GM18526 (cell line): ENCODE results near the gene PPP6R2.

Experiments
- POLR2A ChIP-seq: IDR thresholded peaks from 3 replicates; pipeline ENCODE4 v1.6.1; 2011; ENCODE audit not compliant: insufficient read length; ENCODE audit errors: extremely low read depth

The PPP6R2 gene

DNA sequence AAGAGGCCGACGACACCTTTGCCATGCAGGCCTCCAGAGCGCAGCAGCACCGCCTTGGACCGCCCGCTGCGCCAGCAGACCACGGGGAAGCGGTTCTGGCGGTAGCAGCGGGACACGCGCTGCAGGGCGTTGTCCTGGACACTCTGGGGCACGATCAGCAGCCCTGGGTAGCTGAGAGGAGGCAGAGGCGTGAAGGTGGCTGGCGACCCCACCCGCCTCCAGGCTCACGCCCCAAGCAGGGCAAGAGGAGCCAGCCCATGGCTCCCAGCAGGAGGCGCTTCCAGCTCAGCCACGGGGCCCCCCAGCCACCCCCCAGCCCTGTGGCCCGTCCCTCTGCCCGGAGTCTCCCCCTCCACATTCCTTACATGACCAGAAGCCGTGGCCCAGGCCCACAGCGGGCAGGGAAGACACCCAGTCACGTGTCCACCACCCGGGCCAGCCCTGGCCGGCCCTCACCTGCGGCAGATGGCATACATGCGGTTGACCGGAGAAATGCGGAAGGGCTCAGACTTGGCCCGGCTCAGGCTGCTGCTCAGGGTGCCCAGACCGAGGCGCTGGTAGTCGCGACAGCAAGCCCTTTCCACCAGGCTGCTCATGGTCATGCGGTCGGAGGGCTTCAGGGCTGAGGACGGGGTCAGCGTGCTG lies 116.5 kb downstream of the PPP6R2 start:
- TF ChIP-seq POLR2A = no peak

DNA sequence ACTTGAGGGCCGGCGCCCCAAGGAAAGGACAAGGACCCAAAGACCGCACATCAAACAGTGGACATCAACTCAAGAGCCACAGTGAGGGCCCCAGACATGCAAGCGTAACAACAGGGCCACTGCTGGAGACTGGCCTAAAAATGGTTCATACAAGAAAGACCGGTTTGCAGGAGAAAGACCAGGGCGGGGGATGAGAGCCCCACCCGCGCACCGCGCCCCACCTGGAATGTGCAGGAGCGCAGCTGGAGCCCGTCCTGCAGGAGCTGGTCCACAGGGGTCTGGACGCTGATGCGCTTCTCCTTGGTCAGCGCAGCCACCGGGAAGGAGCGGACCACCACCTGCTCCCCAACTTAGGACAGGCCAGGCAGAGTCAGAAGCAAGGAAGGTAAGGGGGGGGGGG lies 117.8 kb downstream of the PPP6R2 start:
- no peak for TF ChIP-seq POLR2A

- no peak for TF ChIP-seq POLR2A
These were observed 118.4 kb downstream of the PPP6R2 start for GRCh38 chr22:50461536-50461935.

- no peak for TF ChIP-seq POLR2A
These were observed 118.9 kb downstream of the PPP6R2 start for GRCh38 chr22:50461979-50462540.

DNA sequence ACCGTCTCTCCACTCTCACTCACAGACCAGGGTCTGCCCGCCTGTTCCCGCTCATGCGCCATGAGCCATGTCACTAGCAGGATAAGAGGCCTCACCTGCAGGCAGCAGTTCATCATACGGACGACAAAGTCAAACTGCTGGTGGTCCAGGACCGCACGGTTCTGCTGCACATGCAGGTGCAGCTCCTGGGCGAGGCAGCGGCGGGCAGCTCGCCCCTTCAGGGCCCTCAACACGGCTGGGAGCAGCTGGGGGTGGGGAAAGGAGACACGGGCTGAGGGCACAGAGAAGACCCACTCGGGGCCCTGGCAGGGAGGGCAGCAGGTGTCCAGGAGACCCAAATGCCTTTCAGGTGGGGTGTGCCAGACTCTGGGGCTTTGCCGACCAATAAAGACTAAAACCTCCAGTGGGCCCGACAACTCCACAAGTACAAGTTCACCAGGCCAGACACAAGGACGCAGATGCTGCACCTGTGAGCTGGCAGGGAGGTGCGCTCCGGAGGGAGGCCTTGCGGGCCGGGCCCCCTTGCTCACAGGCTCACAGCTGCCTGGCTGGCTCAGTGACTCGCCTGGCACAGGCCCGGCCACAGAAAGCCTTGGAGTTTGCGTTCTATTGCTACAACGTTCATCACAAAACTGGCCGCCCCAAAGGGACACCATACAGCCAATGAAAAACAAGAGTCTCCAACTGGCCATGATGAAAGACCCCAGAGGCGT lies 120.2 kb downstream of the PPP6R2 start:
- TF ChIP-seq POLR2A = no peak

DNA sequence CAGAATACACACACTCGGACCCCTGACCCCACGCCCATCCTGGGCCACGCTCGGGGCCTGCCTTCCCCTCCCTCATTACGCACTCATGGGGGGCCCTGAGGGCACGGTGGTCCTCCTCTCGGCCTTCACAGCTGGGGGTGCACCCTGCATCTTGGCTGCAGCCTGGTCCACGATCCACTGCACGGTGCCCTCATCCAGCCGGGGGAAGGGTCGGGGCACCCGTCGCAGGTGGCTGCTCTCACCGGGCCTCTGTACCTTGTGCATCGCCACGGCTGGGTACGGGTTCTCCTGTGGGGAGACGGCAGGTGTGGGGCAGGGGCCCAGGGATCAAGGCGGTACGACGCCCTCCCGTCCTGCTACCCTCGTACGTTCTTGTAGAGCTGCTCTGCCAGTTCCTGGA lies 121.3 kb downstream of the PPP6R2 start:
- no peak for TF ChIP-seq POLR2A

DNA sequence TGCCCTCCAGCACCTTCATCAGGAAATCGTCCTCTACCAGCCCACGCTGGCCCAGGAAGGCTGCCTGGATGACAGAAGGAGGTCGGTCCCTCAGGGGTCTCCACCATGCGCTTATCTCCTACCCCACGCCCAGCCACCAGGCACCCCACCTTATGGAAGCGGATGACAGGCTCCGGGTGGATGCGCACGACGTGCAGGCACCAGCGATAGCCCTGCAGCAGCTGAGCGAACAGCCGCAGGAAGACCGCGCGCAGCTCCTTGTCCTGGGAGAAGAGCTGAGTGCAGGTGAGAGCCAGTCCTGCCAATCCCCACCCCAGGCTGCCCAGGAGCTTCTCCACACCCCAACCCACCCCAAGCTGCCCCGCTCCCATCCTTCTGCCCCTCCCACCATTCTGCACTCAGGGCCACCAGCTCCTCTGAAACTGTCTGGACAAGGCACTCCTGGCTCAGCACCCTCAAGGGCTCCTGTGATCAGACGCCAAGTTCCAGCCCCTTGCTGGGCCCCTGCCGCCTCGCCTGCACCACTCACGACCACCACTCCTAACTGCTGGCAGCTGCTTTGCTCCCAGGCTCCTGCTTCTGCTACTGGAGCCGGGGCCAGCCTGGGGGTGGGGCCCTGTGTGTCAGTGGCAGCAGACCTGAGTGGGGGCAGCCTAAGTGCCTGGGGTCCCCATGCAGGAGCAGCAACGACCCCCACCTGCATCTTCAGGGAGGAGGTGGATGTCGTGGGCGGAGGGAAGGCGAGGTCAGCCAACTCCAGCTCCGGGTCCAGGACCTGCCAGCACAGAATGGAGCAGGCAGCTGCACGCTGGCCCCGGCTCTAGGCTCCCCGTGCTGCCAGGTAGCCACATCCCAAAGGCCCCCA lies 122.2 kb downstream of the PPP6R2 start:
- TF ChIP-seq POLR2A = no peak

- TF ChIP-seq POLR2A = no peak
These were observed 124.2 kb downstream of the PPP6R2 start for GRCh38 chr22:50467341-50467740.

DNA sequence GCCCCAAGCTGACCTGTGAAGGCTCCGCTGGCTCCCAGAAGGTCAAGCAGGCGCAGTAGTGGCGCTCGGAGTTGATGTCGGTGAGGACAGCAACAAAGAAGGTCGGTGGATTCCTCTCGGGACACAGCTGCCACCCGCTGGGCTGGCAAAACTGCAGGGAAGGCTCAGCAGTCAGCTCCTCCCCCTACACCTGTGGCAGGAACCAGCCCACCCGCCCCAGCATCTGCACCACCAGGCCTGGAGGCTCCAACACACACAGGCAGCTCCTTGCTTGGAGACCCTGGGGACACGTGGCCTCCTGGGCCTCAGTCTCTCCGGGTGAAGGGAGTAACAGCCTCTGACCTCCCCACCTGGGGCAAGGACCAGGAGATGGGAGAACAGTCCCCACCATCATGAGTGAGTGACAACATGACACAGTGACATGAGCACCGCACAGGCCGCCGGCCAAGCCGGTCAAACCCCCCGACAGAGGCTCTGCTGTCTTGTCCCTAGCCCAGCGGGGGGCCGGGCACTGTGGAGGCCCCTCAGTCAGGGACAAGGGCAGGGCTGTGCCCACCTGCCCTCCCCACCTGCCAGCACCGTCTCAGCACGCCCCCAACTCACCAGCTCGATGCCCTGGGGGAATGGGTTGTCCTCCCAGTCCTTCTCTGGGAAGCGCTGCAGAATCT lies 124.8 kb downstream of the PPP6R2 start:
- TF ChIP-seq POLR2A = no peak

- TF ChIP-seq POLR2A = no peak
These were observed 125.5 kb downstream of the PPP6R2 start for GRCh38 chr22:50468626-50469025.

GRCh38 chr22:50469377-50470305 lies 126.5 kb downstream of the PPP6R2 start:
- peak; percentile 70 for TF ChIP-seq POLR2A

DNA sequence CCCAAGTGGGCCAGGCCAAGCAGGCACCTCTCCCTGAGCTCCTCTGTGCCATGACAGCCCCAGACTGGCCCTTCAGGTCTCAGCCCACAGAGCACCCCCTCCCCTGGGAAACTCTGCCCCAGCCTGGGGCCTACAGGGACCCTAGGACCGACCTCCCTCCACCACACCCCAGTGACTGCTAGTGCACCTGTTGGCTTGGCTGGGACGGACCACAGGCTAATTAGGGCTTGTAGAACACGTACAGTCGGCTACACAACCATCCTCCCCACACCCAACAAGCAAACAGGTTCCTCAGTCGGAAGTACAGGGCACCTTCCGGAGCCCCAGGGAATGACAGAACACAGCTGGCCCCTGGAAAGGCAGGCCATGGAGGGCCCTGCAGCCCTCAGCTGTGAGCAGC lies 127.4 kb downstream of the PPP6R2 start:
- no peak for TF ChIP-seq POLR2A

DNA sequence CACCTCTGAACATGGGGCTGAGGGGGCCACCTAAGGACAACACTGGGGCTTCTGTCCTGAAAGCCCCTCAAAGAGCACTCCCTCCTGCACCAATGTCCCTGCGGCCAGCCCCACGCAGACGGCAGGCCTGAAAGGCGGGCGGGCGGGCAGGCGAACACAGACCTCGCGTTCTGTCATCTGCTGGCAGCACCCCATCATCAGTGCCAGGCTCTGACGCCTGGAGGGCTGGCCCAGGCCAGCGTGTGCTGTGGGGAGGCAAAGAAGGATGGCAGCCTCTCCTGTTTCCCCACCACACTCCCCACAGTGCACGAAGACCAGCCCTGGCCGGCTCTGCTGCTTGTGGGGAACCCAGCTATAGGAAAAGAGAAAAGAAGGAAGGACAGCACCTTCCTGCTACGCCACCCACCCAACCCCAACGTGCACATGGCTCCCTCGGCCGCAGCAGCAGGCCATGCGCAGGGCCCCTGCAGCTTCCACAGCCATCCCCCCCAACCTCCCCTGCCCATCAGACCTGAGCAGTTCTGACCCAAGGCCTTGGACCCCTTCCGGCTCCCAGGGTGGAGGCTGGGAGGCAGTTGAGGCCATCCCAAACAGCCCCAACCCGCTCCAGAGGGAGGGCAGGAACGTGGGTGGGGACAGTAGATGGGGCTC lies 128.2 kb downstream of the PPP6R2 start:
- TF ChIP-seq POLR2A = no peak

DNA sequence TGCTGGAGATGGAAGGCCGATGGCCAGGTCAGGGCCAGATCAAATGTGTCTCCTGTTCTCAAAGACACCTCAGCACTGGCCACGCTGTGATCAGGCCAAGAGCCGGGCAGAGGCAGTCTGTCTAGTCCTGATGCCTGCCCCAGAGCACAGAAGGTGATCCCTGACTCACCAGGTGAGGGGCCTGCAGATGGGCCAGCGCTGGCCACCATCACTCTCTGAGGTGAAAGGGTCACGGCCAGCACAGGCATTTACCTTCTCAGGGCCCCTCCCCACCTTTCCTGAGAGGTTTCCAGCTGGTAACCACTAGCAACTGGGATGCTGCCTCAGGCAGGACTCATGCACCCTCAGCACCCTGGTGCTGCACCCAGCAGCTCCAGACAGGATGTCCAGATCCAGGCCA lies 128.8 kb downstream of the PPP6R2 start:
- no peak for TF ChIP-seq POLR2A
